Fibroblast of pulmonary artery (primary cell): Measurements from ENCODE around the gene SARS1.
"Not testable (repeated sequence)": the region's sequence is repeated elsewhere in the genome, so short reads cannot be mapped to it uniquely, and the experiment has no call there.

Experiments
- DNase-seq: peaks from one replicate; pipeline ENCODE4 v3.0.0-alpha.2; 2010; ENCODE audit warnings: low read depth
- H3K4me3 ChIP-seq: replicated peaks from 2 replicates; pipeline ENCODE4 v1.5.1; 2011; ENCODE audit warnings: low read depth, mild to moderate bottlenecking, control low read depth, low read length, moderate library complexity
- CTCF ChIP-seq: IDR thresholded peaks from 2 replicates; pipeline ENCODE4 v1.5.1; 2011; ENCODE audit warnings: mild to moderate bottlenecking, control low read depth, low read length, inconsistent platforms; ENCODE audit errors: missing control alignments

The SARS1 gene

GRCh38 chr1:109279615-109280278 lies 66.0 kb downstream of the SARS1 start:
- H3K4me3 ChIP-seq, result no peak overlapping the region
- TF ChIP-seq CTCF, result no peak
- DNase-seq, result no peak

GRCh38 chr1:109280862-109281261 lies 67.1 kb downstream of the SARS1 start:
- no peak for DNase-seq
- no peak overlapping the region for H3K4me3 ChIP-seq
- TF ChIP-seq CTCF, result no peak

GRCh38 chr1:109281680-109282496 lies 68.2 kb downstream of the SARS1 start:
- no peak for TF ChIP-seq CTCF
- peak; percentile 36 for DNase-seq
- H3K4me3 ChIP-seq, result peak overlapping the region; percentile 82

GRCh38 chr1:109282497-109282951 lies 68.8 kb downstream of the SARS1 start:
- no peak for DNase-seq
- no peak for TF ChIP-seq CTCF
- peak overlapping the region; percentile 82 for H3K4me3 ChIP-seq

- H3K4me3 ChIP-seq, result peak within 1 kb of the TSS; percentile 82
- DNase-seq, result peak; percentile 97
- peak; percentile 59 for TF ChIP-seq CTCF
These were observed 69.4 kb downstream of the SARS1 start, which contains the start of gene PSRC1 for GRCh38 chr1:109282952-109283747. Gene PSRC1, minus strand, starts transcription at chr1:109283145.

GRCh38 chr1:109283748-109284600 lies 70.3 kb downstream of the SARS1 start:
- no peak for TF ChIP-seq CTCF
- DNase-seq, result no peak
- peak overlapping the region; percentile 82 for H3K4me3 ChIP-seq

- not testable (repeated sequence) for DNase-seq, H3K4me3 ChIP-seq
These were observed 73.0 kb downstream of the SARS1 start for GRCh38 chr1:109286762-109287161.
